HCT116 (cell line): ENCODE measurements around the gene NEUROD1. TPM values are rescaled to one million over a fixed set of nuclear protein-coding genes. Genes with fewer than 3 reads are reported as not detected.

Experiments used
- ATAC-seq: fragments of 200-7000 bp; cut with Tn5 transposase; 2 replicates; pipeline ENCODE4 v1.9.1; 2020; ENCODE audit warnings: mild to moderate bottlenecking, moderate library complexity
- BruUV-seq: library from RNA; stranded (reverse); fragments of 400-500 nt; replicated peaks from 2 replicates; lab custom pipeline; 2021; lab: Mats Ljungman, UMichigan
- CTCF ChIA-PET: fragments of 300-600 bp; sonication (Branson Sonifier 250); formaldehyde crosslinking; loops from one replicate; lab custom pipeline; 2021; ENCODE audit warnings: antibody characterized with exemption; lab: Charles Lee
- POLR2A ChIA-PET: fragments of 300-600, 350-600 bp; sonication (Branson Sonifier 250); formaldehyde crosslinking; loops from one replicate; lab custom pipeline; 2021; ENCODE audit warnings: antibody characterized with exemption; lab: Charles Lee
- RAD21 ChIA-PET, 2 experiments: fragments of 300-600 bp; sonication (Branson Sonifier 250); formaldehyde crosslinking; loops; one replicate each; lab custom pipeline; 2023; ENCODE audit warnings: low total read pairs in 2 of 2; ENCODE audit not compliant: uncharacterized antibody in 2 of 2, unreplicated experiment in 2 of 2, low non-redundant PET in 1 of 2; lab: Charles Lee
- DNase-seq: peaks from one replicate; pipeline ENCODE4 v3.0.0-alpha.2; 2010; ENCODE audit warnings: low read depth, low spot score
- H2AFZ ChIP-seq: fragments of 200-600 bp; shearing (Covaris generic), sonication (generic); 2 replicates; pipeline ENCODE4 v1.6.1; 2017; ENCODE audit warnings: low read depth, mixed run types, mixed read lengths, antibody characterized with exemption, low read length; ENCODE audit not compliant: poor library complexity, severe bottlenecking
- H3K27ac ChIP-seq: 2 replicates; pipeline ENCODE4 v1.5.1; 2012; ENCODE audit warnings: low read depth, low read length
- H3K27me3 ChIP-seq: fragments of 200-600 bp; sonication (generic); 2 replicates; pipeline ENCODE4 v1.6.1; 2016; ENCODE audit warnings: mixed run types, low read length, mixed read lengths; ENCODE audit not compliant: insufficient read depth
- H3K36me3 ChIP-seq, 2 experiments: fragments of 200-500 bp in 1 of 2; fragments of 200-600 bp in 1 of 2; sonication (Bioruptor generic) in 1 of 2; sonication (generic) in 1 of 2; 2 replicates each; pipeline versions ENCODE4 v1.5.1 to v1.6.1; 2014 to 2016; ENCODE audit warnings: low read length in 2 of 2, inconsistent platforms in 1 of 2, mixed read lengths in 1 of 2, mixed run types in 1 of 2; ENCODE audit not compliant: insufficient read depth in 2 of 2, control insufficient read depth in 1 of 2
- H3K4me1 ChIP-seq, 2 experiments: fragments of 200-600 bp in 1 of 2; sonication (generic) in 1 of 2; 2 replicates each; pipeline versions ENCODE4 v1.5.1 to v1.6.1; 2012 to 2017; ENCODE audit warnings: low read length in 2 of 2, inconsistent platforms in 1 of 2, mild to moderate bottlenecking in 1 of 2, mixed read lengths in 1 of 2, mixed run types in 1 of 2, moderate library complexity in 1 of 2; ENCODE audit not compliant: insufficient read depth in 2 of 2, control insufficient read depth in 1 of 2
- H3K4me2 ChIP-seq: fragments of 200-600 bp; sonication (generic); 2 replicates; pipeline ENCODE4 v1.6.1; 2017; ENCODE audit warnings: mixed run types, low read length, mixed read lengths
- H3K4me3 ChIP-seq, 2 experiments: fragments of 200-600 bp in 1 of 2; sonication (generic) in 1 of 2; replicated peaks in 1 of 2; 2 replicates each; pipeline ENCODE4 v1.5.1; 2011 to 2016; ENCODE audit warnings: low read length in 2 of 2, control low read depth in 1 of 2, low read depth in 1 of 2, mild to moderate bottlenecking in 1 of 2, mixed read lengths in 1 of 2, mixed run types in 1 of 2
- H3K79me2 ChIP-seq: fragments of 200-600 bp; sonication (generic); 2 replicates; pipeline ENCODE4 v1.6.1; 2017; ENCODE audit warnings: mild to moderate bottlenecking, mixed run types, low read length, moderate library complexity, mixed read lengths; ENCODE audit not compliant: insufficient read depth
- H3K9ac ChIP-seq: fragments of 200-600 bp; sonication (generic); 2 replicates; pipeline ENCODE4 v1.6.1; 2016; ENCODE audit warnings: low read length, mixed read lengths
- H3K9me2 ChIP-seq: fragments of 200-600 bp; sonication (generic), shearing (Covaris generic); 2 replicates; pipeline ENCODE4 v1.6.1; 2017; ENCODE audit warnings: mixed run types, mild to moderate bottlenecking, moderate library complexity; ENCODE audit not compliant: insufficient read depth
- H3K9me3 ChIP-seq, 2 experiments: fragments of 200-500 bp in 1 of 2; fragments of 200-600 bp in 1 of 2; sonication (Bioruptor generic) in 1 of 2; sonication (generic) in 1 of 2; 2 replicates each; pipeline ENCODE4 v1.6.1; 2014 to 2017; ENCODE audit warnings: low read length in 2 of 2, mixed read lengths in 2 of 2, inconsistent platforms in 1 of 2, low read depth in 1 of 2, mild to moderate bottlenecking in 1 of 2, mixed run types in 1 of 2, moderate library complexity in 1 of 2; ENCODE audit not compliant: control insufficient read depth in 1 of 2, insufficient read depth in 1 of 2
- H4K20me1 ChIP-seq: fragments of 200-600 bp; sonication (generic), shearing (Covaris generic); 2 replicates; pipeline ENCODE4 v1.6.1; 2017; ENCODE audit warnings: mixed run types, mild to moderate bottlenecking, moderate library complexity; ENCODE audit not compliant: insufficient read depth
- CEBPB ChIP-seq: IDR thresholded peaks from 2 replicates; pipeline ENCODE4 v1.6.1; 2012; ENCODE audit warnings: low read depth
- CTCF ChIP-seq, 3 experiments: fragments of 200-600 bp in 1 of 3; sonication (generic) in 1 of 3; IDR thresholded peaks in 2 of 3; conservative IDR thresholded peaks in 1 of 3; 2 replicates each; pipeline ENCODE4 v1.5.1; 2012 to 2017; ENCODE audit warnings: low read depth in 2 of 3, low read length in 2 of 3, antibody characterized with exemption in 1 of 3, borderline replicate concordance in 1 of 3, control low read depth in 1 of 3, mild to moderate bottlenecking in 1 of 3, mixed read lengths in 1 of 3, mixed run types in 1 of 3, moderate library complexity in 1 of 3; ENCODE audit not compliant: insufficient read depth in 1 of 3
- ELF1 ChIP-seq: IDR thresholded peaks from 2 replicates; pipeline ENCODE4 v1.6.1; 2012; ENCODE audit warnings: low read depth, borderline replicate concordance
- FOSL1 ChIP-seq: IDR thresholded peaks from 2 replicates; pipeline ENCODE4 v1.6.1; 2012; ENCODE audit warnings: low read depth
- JUND ChIP-seq: IDR thresholded peaks from 2 replicates; pipeline ENCODE4 v1.6.1; 2012
- TCF7L2 ChIP-seq: IDR thresholded peaks from 2 replicates; pipeline ENCODE4 v1.7.0; 2011; ENCODE audit warnings: borderline replicate concordance, inconsistent platforms; ENCODE audit not compliant: insufficient read depth, insufficient read length; ENCODE audit errors: extremely low read depth
- YY1 ChIP-seq: IDR thresholded peaks from 2 replicates; pipeline ENCODE4 v1.6.1; 2011; ENCODE audit warnings: low read length, low read depth, moderate library complexity, mild to moderate bottlenecking; ENCODE audit not compliant: insufficient replicate concordance; ENCODE audit errors: extremely low read depth
- intact Hi-C: fragments of 100-400 bp; cut with micrococcal nuclease; formaldehyde crosslinking; loops from 2 replicates; pipeline ENCODE4 v1.10.0; 2022
- total RNA-seq: library from RNA; stranded (reverse); gene quantifications from one replicate; pipeline ENCODE4 v1.2.1, GENCODE V29; 2021; ENCODE audit not compliant: unreplicated experiment
- TF ChIP-seq, protein P1 (sequence below): IDR thresholded peaks from 2 replicates; pipeline ENCODE4 v1.6.1; 2012

Gene NEUROD1
- total RNA-seq, 1 experiment from 2014 or later: not detected

GRCh38 chr2:181684454-181685149 lies 4.3 kb upstream of the NEUROD1 start (continued):
- TF ChIP-seq ELF1 (no peak), CTCF (IDR thresholded peaks at IDR 0.05 in 2 of 3, conservative IDR thresholded peaks at IDR 0.05 in 1 of 3; ENCODE audit: borderline replicate concordance in 1 of 3, insufficient read depth in 1 of 3, low read depth in 2 of 3, low read length in 2 of 3) (no peak), YY1 (no peak)

DNA sequence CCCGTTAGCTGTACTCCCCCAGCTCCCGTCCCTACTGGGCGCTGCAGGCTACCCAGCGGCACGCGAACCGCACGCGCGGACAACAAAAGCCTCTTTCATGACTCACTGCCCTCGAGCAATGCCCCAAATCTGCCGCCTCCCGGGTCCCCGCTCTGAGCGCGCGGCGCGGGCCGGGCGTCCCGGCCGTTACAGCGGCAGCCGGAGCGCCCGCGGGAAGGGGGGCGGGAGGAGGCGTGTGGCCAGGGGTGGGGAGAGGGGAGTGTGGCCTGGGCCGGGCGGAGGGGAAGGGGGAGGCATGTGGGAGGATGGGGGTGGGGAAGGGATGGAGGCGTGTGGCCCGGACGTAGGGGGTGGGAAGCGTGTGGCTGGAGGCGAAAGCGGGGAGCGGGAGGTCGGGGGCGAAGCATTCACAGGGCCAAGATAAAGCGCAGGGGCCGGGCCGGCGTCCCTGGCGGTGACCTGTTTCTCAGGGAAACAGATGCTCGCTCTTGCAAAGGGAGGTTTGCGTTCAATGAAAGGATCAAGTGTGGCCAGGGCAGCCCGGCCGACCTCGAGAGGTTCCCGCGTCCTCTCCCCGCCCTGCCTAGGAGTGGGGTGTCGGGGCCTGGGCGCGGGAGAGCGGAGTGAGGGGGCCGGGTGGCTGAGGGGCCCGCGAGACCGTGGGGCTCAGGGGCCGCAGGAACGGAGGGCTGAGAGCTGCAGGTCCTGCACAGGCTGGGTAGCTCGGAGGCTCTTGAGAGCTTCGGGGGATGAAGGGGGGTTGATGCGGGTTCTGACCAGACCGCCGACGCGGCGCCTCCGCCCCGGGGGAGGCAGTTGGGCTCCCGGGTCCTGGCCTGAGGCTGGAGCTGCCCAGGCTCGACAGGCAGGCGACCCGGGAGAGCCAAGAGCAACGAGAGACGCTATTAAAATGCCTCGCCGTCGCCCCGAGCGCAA lies 3.5 kb upstream of the NEUROD1 start:
- Histone ChIP-seq H3K9me3 (no peaks in the 10 kb centered on the region), H3K36me3 (no peaks in the 10 kb centered on the region), H3K4me2 (peak overlapping the region; percentile 61), H3K9ac (no peak overlapping the region), H3K27me3 (peaks cover 14% of the 10 kb centered on the region; the same call in 1 of the 2 replicates), H3K4me3 (peak overlapping the region in 1 of 2 experiments; percentile 32; a peak in 1 of 4 replicates), H4K20me1 (no peaks in the 10 kb centered on the region), H3K79me2 (no peaks in the 10 kb centered on the region), H2AFZ (no peak overlapping the region), H3K27ac (no peak overlapping the region), H3K4me1 (peaks cover 0 to 10% of the 10 kb centered on the region in 2 experiments; a peak in 2 of 4 replicates), H3K9me2 (no peaks in the 10 kb centered on the region)
- ATAC-seq (peak; percentile 87), DNase-seq (peak; percentile 16)
- ChIA-PET CTCF (interaction anchor here (0.7 kb wide), 1 partner anchor 614 kb away, joined by 3 read pairs; no protein-coding TSS in a partner anchor), POLR2A (no interaction called here), RAD21 (interaction anchor here in 1 of 2 experiments (0.6 kb wide), 1 partner anchor 1082 kb away, joined by 4 read pairs; no protein-coding TSS in a partner anchor)
- no TSS peak for BruUV-seq
- intact Hi-C loops: no loop called here
- no peak for TF ChIP-seq JUND
- TF ChIP-seq, protein P1, sequence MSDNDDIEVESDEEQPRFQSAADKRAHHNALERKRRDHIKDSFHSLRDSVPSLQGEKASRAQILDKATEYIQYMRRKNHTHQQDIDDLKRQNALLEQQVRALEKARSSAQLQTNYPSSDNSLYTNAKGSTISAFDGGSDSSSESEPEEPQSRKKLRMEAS: 0 out of 2 replicates have a peak, but pooled peaks have one; percentile 26
- TF ChIP-seq FOSL1: peak; percentile 43
- peak; percentile 62 for TF ChIP-seq TCF7L2
- no peak for TF ChIP-seq CEBPB
- no peak for TF ChIP-seq ELF1
